Stimulated activated effector memory CD8-positive, alpha-beta T cell treated with anti-CD3 and anti-CD28 coated beads, Interleukin-12 subunit alpha, Interleukin-12 subunit beta, amount 100 ng/mL, for 72 hours (primary cell): ENCODE results near the gene PDP2.

Source experiments
- ATAC-seq: fragments of 150-1000 bp; cut with Tn5 transposase; 2 replicates; pipeline ENCODE4 v1.10.0; 2021
- DNase-seq, 2 donors: peaks; one replicate each; pipeline ENCODE4 v3.0.0; 2021 to 2022; ENCODE audit warnings: low spot score in 2 of 2
- H3K27ac Mint-ChIP-seq: one replicate; pipeline ENCODE4 v1.8.0; 2022; ENCODE audit warnings: mild to moderate bottlenecking, mixed read lengths
- H3K36me3 Mint-ChIP-seq: one replicate; pipeline ENCODE4 v1.8.0; 2022; ENCODE audit warnings: mild to moderate bottlenecking, mixed read lengths
- H3K4me1 Mint-ChIP-seq: one replicate; pipeline ENCODE4 v1.8.0; 2022; ENCODE audit warnings: mixed read lengths
- H3K4me3 Mint-ChIP-seq: one replicate; pipeline ENCODE4 v1.8.0; 2022; ENCODE audit warnings: mild to moderate bottlenecking, mixed read lengths
- H3K9me3 Mint-ChIP-seq: one replicate; pipeline ENCODE4 v1.8.0; 2022; ENCODE audit warnings: mixed read lengths

Gene PDP2

DNA sequence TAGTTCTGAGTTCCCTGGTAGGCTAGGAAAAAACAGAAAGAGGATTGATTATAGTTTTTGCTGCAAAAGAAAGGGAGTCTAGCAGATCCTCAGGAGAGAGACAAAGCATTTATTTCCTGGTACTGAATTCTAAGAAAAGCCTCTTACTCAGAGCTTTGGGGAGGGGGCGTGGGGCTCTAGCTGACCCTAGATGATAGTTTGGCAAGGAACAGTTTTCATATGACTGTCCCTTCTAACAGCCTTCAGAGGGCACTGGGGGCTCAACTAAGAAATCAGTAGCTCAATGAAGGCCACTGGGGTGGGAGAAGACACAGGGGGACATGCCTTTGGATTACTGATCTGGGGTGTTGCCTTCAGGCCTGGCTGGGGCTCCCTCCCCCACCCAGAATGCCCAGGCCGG lies 32.1 kb upstream of the PDP2 start:
- H3K4me3 Mint-ChIP-seq, result no peak overlapping the region
- DNase-seq, result no peak
- H3K36me3 Mint-ChIP-seq, result no peaks in the 10 kb centered on the region
- no peaks in the 10 kb centered on the region for H3K9me3 Mint-ChIP-seq
- peak; percentile 26 for ATAC-seq
- peaks cover 18% of the 10 kb centered on the region for H3K4me1 Mint-ChIP-seq
- H3K27ac Mint-ChIP-seq, result peak overlapping the region; percentile 52

DNA sequence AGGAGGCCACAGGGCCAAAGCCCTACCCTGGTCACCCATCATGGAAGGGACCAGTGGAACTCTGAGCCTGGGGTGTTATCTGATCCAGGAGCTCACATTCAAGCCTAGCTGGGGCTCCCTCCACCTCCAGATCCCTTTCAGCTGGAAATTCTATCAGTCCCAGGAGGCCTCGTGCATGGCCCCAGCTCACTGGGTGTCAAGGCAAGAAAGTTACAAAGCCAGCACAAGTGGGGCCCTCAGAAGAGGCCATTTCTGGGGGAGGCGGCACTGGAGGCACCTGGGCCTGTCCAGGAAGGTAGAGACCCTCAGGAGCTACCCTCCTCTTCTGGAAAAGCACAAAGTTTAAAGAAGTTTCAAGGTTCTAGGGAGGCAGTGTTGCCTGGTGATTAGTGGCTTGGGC lies 31.3 kb upstream of the PDP2 start:
- no peak for ATAC-seq
- DNase-seq, result no peak
- Mint-ChIP-seq H3K27ac (no peak overlapping the region), H3K4me1 (peaks cover 14% of the 10 kb centered on the region), H3K9me3 (no peaks in the 10 kb centered on the region), H3K36me3 (no peaks in the 10 kb centered on the region), H3K4me3 (no peak overlapping the region)

DNA sequence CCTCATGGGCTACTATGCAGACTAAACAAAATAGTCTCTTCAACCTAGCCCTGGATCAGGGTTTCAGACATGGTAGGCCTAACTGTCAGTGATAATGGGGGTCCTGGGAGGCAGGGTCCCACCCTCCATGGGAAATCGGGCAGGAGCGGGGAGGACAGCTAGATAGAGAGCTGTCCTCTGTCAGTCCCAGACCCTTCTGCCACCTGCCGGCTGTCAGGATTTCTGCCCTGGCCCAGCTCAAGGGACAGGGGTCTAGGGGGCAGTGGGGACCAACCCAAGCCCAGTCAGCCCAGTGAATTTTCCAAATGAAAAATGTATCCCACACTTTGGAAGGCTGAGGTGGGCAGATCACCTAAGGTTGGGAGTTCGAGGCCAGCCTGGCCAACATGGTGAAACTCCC lies 30.8 kb upstream of the PDP2 start:
- H3K4me1 Mint-ChIP-seq, result peaks cover 13% of the 10 kb centered on the region
- no peak overlapping the region for H3K4me3 Mint-ChIP-seq
- no peaks in the 10 kb centered on the region for H3K36me3 Mint-ChIP-seq
- ATAC-seq, result no peak
- H3K9me3 Mint-ChIP-seq, result no peaks in the 10 kb centered on the region
- no peak for DNase-seq
- no peak overlapping the region for H3K27ac Mint-ChIP-seq

- H3K9me3 Mint-ChIP-seq, result no peaks in the 10 kb centered on the region
- no peak overlapping the region for H3K4me3 Mint-ChIP-seq
- H3K4me1 Mint-ChIP-seq, result peaks cover 13% of the 10 kb centered on the region
- no peak for ATAC-seq
- no peak for DNase-seq
- H3K27ac Mint-ChIP-seq, result peak overlapping the region; percentile 23
- H3K36me3 Mint-ChIP-seq, result no peaks in the 10 kb centered on the region
Observed at GRCh38 chr16:66850115-66850815, 30.1 kb upstream of the PDP2 start.

DNA sequence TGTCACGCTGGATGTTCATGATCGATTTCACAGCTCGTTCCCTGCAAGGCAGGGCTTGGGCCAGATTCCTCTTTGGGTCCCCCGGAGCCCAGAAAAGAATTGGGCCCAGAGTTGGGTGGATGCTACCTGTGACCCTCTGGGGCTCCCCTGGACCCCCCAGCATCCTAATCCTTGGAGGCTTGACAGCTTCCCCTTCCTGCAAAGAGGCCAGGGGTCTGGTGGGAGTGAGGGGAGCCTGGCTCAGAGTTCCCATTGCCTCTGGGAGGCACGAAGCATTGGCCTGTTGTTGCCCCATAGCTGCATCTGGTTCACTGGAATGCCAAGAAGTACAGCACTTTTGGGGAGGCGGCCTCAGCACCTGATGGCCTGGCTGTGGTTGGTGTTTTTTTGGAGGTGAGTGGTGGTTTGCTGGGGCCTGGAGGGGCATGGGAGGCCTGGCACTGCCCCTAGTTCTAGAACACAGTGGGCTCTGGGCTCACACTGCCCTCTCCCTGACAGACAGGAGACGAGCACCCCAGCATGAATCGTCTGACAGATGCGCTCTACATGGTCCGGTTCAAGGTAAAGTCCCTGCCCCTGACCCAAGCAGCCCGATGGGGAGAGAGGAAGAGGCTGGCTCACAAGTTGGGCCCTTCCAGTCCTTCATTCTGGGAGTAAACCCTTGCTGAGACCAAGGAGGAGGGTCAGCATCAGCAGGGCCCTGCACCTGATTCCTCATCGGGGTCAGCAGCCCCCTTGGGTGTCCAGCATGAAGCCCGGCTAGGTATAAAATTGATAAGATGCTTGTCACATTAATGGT lies 28.9 kb upstream of the PDP2 start:
- no peaks in the 10 kb centered on the region for H3K9me3 Mint-ChIP-seq
- H3K36me3 Mint-ChIP-seq, result no peaks in the 10 kb centered on the region
- H3K4me3 Mint-ChIP-seq, result no peak overlapping the region
- H3K4me1 Mint-ChIP-seq, result peaks cover 13% of the 10 kb centered on the region
- no peak for ATAC-seq
- DNase-seq, result no peak
- H3K27ac Mint-ChIP-seq, result peak overlapping the region; percentile 23

GRCh38 chr16:66853261-66854139 lies 26.8 kb upstream of the PDP2 start:
- DNase-seq, result no peak
- H3K4me3 Mint-ChIP-seq, result no peak overlapping the region

GRCh38 chr16:66856184-66856730 lies 24.1 kb upstream of the PDP2 start:
- Mint-ChIP-seq H3K36me3 (no peaks in the 10 kb centered on the region), H3K9me3 (no peaks in the 10 kb centered on the region), H3K4me3 (no peak overlapping the region), H3K27ac (no peak overlapping the region), H3K4me1 (no peaks in the 10 kb centered on the region)
- DNase-seq (no peak), ATAC-seq (no peak)

More at GRCh38 chr16:66853261-66854139, 26.8 kb upstream of the PDP2 start:
- no peaks in the 10 kb centered on the region for H3K36me3 Mint-ChIP-seq
- H3K27ac Mint-ChIP-seq, result no peak overlapping the region
- no peak for ATAC-seq
- no peaks in the 10 kb centered on the region for H3K9me3 Mint-ChIP-seq
- H3K4me1 Mint-ChIP-seq, result peaks cover 1% of the 10 kb centered on the region

DNA sequence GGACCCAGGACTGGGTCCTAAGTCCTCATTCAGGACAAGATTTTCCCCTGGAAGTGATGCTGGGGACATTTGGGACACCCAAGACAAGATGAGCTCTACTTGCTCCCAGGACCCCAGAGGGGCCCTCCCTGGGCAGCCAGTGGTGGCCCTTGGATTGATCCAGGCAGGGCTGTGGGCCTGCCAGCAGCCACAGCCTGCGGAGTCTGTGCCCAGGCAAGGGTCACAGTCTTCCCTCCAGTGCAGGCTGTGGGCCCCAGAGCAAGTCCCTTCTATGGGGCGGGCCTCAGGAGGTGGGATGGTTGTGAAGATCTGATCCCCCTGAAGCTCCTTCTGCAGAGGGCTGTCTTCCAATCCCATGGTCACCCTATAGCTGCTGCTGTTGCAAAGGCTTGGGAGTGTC lies 23.5 kb upstream of the PDP2 start:
- Mint-ChIP-seq H3K9me3 (no peaks in the 10 kb centered on the region), H3K4me1 (no peaks in the 10 kb centered on the region), H3K36me3 (no peaks in the 10 kb centered on the region), H3K27ac (no peak overlapping the region), H3K4me3 (no peak overlapping the region)
- DNase-seq, result no peak
- ATAC-seq, result no peak

- no peaks in the 10 kb centered on the region for H3K9me3 Mint-ChIP-seq
- no peak overlapping the region for H3K4me3 Mint-ChIP-seq
- no peak overlapping the region for H3K27ac Mint-ChIP-seq
- DNase-seq (no peak), ATAC-seq (no peak)
- no peaks in the 10 kb centered on the region for H3K36me3 Mint-ChIP-seq
- H3K4me1 Mint-ChIP-seq, result no peaks in the 10 kb centered on the region
Observed at GRCh38 chr16:66857437-66857836, 22.9 kb upstream of the PDP2 start.

GRCh38 chr16:66858740-66859396 lies 21.4 kb upstream of the PDP2 start:
- ATAC-seq, result no peak

DNA sequence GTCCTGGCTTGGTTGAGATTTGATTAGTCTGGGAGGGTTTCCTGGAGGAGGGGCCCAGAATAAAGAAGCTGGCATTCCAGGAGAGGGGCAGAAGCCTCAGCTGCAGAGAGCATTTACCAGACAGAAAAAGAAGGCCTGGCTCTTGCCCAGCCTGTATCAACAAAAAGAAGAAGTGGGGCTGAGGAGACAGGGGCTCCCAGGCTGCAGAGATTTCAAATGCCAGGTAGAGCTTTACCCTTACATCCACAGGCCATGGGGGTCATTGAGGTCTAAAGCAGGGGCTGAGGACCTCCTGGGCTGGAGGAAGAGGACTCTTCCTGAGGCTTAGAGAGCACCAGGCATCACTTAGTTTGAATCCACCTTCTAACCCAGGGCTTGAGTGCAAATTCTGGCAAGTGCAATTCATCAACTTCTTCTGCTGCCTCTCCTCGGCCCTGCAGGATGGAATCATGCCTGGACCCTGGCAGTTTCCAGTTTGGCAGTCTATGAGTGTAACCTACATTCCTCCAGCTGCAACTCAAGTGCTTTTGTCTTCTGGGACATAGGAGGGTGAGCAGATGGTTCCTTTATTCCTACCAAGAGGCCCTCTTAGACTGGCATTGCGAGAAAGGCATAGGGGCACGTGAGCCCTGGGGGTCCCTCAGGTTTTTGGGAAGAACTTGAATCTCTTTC lies 20.8 kb upstream of the PDP2 start:
- no peak for ATAC-seq
- no peaks in the 10 kb centered on the region for H3K9me3 Mint-ChIP-seq
- H3K4me3 Mint-ChIP-seq, result no peak overlapping the region
- DNase-seq, result no peak
- no peaks in the 10 kb centered on the region for H3K4me1 Mint-ChIP-seq
- peak overlapping the region; percentile 68 for H3K27ac Mint-ChIP-seq
- H3K36me3 Mint-ChIP-seq, result no peaks in the 10 kb centered on the region

More at GRCh38 chr16:66858740-66859396, 21.4 kb upstream of the PDP2 start:
- H3K27ac Mint-ChIP-seq, result peak overlapping the region; percentile 68
- no peaks in the 10 kb centered on the region for H3K4me1 Mint-ChIP-seq
- H3K9me3 Mint-ChIP-seq, result no peaks in the 10 kb centered on the region
- H3K36me3 Mint-ChIP-seq, result no peaks in the 10 kb centered on the region
- no peak overlapping the region for H3K4me3 Mint-ChIP-seq
- no peak for DNase-seq

DNA sequence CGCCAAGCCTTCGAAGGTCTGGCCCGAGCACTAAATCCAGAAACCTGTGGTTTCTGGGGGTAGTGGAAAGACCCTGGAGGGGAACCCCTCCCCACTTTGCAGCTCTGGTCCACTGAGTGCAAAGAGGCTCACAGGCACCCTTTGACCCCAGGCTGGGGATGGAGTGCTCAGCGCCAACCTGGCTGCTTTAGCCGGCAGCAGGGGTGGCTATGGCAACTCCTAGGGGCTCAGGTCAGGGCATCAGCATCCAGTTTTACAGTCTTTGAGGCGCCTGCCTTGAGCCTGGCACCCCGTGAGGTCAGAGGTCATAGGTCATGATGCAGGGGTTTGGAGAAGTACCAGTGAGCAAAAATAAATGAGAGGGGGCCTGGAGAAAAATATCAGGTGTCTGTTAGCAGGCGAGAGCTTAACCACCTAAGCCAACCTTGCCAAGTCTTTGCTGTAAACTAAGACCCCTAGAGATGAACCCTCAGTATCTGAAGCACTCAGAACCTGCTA lies 18.2 kb upstream of the PDP2 start:
- DNase-seq, result no peak
- Mint-ChIP-seq H3K4me1 (no peaks in the 10 kb centered on the region), H3K9me3 (no peaks in the 10 kb centered on the region), H3K4me3 (no peak overlapping the region), H3K36me3 (no peaks in the 10 kb centered on the region), H3K27ac (no peak overlapping the region)
- ATAC-seq, result no peak

GRCh38 chr16:66863707-66864106 lies 16.6 kb upstream of the PDP2 start:
- ATAC-seq (no peak), DNase-seq (no peak)
- H3K36me3 Mint-ChIP-seq, result no peaks in the 10 kb centered on the region
- H3K27ac Mint-ChIP-seq, result no peak overlapping the region
- peaks cover 8% of the 10 kb centered on the region for H3K4me1 Mint-ChIP-seq
- H3K9me3 Mint-ChIP-seq, result no peaks in the 10 kb centered on the region
- H3K4me3 Mint-ChIP-seq, result no peak overlapping the region

- no peak for ATAC-seq
- H3K36me3 Mint-ChIP-seq, result peaks cover 14% of the 10 kb centered on the region
- H3K27ac Mint-ChIP-seq, result no peak overlapping the region
- H3K4me3 Mint-ChIP-seq, result no peak overlapping the region
- no peaks in the 10 kb centered on the region for H3K9me3 Mint-ChIP-seq
- DNase-seq, result no peak
- H3K4me1 Mint-ChIP-seq, result peaks cover 37% of the 10 kb centered on the region
Observed at GRCh38 chr16:66869424-66869823, 10.9 kb upstream of the PDP2 start.
